Right ventricle myocardium inferior (tissue), 1 donor: ENCODE measurements around the gene LPA. TPM values are rescaled to one million over a fixed set of nuclear protein-coding genes. Genes with fewer than 3 reads are reported as not detected.
"Not testable (repeated sequence)": the region's sequence is repeated elsewhere in the genome, so short reads cannot be mapped to it uniquely, and the experiment has no call there.

Experiments used
- ATAC-seq: fragments of 200-7000 bp; cut with Tn5 transposase; one replicate; pipeline ENCODE4 v1.9.1; 2020; ENCODE audit warnings: mild to moderate bottlenecking, moderate library complexity
- DNase-seq: peaks from one replicate; pipeline ENCODE4 v3.0.0; 2021; ENCODE audit errors: missing footprints
- intact Hi-C: fragments of 100-400 bp; cut with DNase I; formaldehyde crosslinking; loops from one replicate; pipeline ENCODE4 v1.11.0; 2022
- total RNA-seq: library from RNA; stranded (reverse); fragmentation: NEBNext Ultra II Directional; extraction: Animal tissue kit (Norgen Biotek cat#: 25700); gene quantifications from one replicate; pipeline ENCODE4 v1.2.1, GENCODE V29; 2021
- donor health status: DM: no; HTN: yes; CAD: no; lungs with severe emphysema.

LPA gene
- total RNA-seq, 1 donor from 2014 or later: not detected

- ATAC-seq (no peak), DNase-seq (no peak)
- intact Hi-C loops: no loop called here
These were observed 3.8 kb upstream of the LPA start for GRCh38 chr6:160667639-160668481.

GRCh38 chr6:160662842-160663241, 1.2 kb downstream of the LPA start:
- intact Hi-C loops: no loop called here
- no peak for ATAC-seq
- DNase-seq: no peak

GRCh38 chr6:160662429-160662828, 1.6 kb downstream of the LPA start:
- intact Hi-C loops: no loop called here
- no peak for DNase-seq
- ATAC-seq: no peak

- DNase-seq: no peak
- intact Hi-C loops: no loop called here
- ATAC-seq: no peak
These were observed 2.9 kb downstream of the LPA start for GRCh38 chr6:160661216-160661615.

GRCh38 chr6:160659562-160659961, 4.5 kb downstream of the LPA start:
- intact Hi-C loops: no loop called here
- ATAC-seq: no peak
- no peak for DNase-seq

- no peak for ATAC-seq
- DNase-seq: peak; percentile 45
- intact Hi-C loops: no loop called here
These were observed 29.4 kb downstream of the LPA start for GRCh38 chr6:160634706-160635105.

- intact Hi-C loops: no loop called here
- ATAC-seq: no peak
These were observed 67.9 kb downstream of the LPA start for GRCh38 chr6:160595838-160596832.

GRCh38 chr6:160595297-160595696, 68.8 kb downstream of the LPA start:
- ATAC-seq, intact Hi-C loops, DNase-seq: not testable (repeated sequence)

More at GRCh38 chr6:160595838-160596832, 67.9 kb downstream of the LPA start:
- DNase-seq: no peak

GRCh38 chr6:160586374-160586773, 77.7 kb downstream of the LPA start:
- intact Hi-C loops: no loop called here
- ATAC-seq: no peak

GRCh38 chr6:160583794-160584193, 80.3 kb downstream of the LPA start:
- ATAC-seq (no peak), DNase-seq (no peak)
- intact Hi-C loops: no loop called here

More at GRCh38 chr6:160586374-160586773, 77.7 kb downstream of the LPA start:
- DNase-seq: no peak

GRCh38 chr6:160581406-160581805, 82.7 kb downstream of the LPA start:
- intact Hi-C loops: no loop called here
- ATAC-seq (no peak), DNase-seq (no peak)

- DNase-seq, intact Hi-C loops, ATAC-seq: not testable (repeated sequence)
These were observed 85.6 kb downstream of the LPA start for GRCh38 chr6:160578515-160578914.

GRCh38 chr6:160573943-160574342, 90.1 kb downstream of the LPA start:
- ATAC-seq (no peak), DNase-seq (no peak)
- intact Hi-C loops: no loop called here

- intact Hi-C loops, ATAC-seq, DNase-seq: not testable (repeated sequence)
These were observed 92.9 kb downstream of the LPA start for GRCh38 chr6:160571201-160571600.

GRCh38 chr6:160544802-160545201, 119.3 kb downstream of the LPA start:
- intact Hi-C loops: no loop called here
- no peak for DNase-seq
- ATAC-seq: no peak

GRCh38 chr6:160535270-160535669, 128.8 kb downstream of the LPA start:
- ATAC-seq (no peak), DNase-seq (no peak)
- intact Hi-C loops: no loop called here

GRCh38 chr6:160534050-160534696, 129.9 kb downstream of the LPA start:
- no peak for DNase-seq
- intact Hi-C loops: loop anchor here (1.0 to 5.0 kb wide), 2 partner anchors 14 to 672 kb away; no protein-coding TSS in a partner anchor

GRCh38 chr6:160532315-160532714, 131.8 kb downstream of the LPA start:
- intact Hi-C loops: loop anchor here (5.0 kb wide), 1 partner anchor 670 kb away; no protein-coding TSS in a partner anchor
- ATAC-seq: no peak
- no peak for DNase-seq

More at GRCh38 chr6:160534050-160534696, 129.9 kb downstream of the LPA start:
- ATAC-seq: peak; percentile 70

- ATAC-seq (no peak), DNase-seq (no peak)
- intact Hi-C loops: loop anchor here (5.0 kb wide), 1 partner anchor 670 kb away; no protein-coding TSS in a partner anchor
These were observed 132.2 kb downstream of the LPA start for GRCh38 chr6:160531826-160532225.
